Measurements from ENCODE around the gene CLDN9. TPM values are rescaled to one million over a fixed set of nuclear protein-coding genes. Genes with fewer than 3 reads are reported as not detected.
A peak's percentile ranks its signal among the peaks of the same experiment; 100 is the strongest.

Gene CLDN9
- total RNA-seq, 6 donors from 2014 or later = 0.57 to 5.9 (median 1.1) TPM

DNA sequence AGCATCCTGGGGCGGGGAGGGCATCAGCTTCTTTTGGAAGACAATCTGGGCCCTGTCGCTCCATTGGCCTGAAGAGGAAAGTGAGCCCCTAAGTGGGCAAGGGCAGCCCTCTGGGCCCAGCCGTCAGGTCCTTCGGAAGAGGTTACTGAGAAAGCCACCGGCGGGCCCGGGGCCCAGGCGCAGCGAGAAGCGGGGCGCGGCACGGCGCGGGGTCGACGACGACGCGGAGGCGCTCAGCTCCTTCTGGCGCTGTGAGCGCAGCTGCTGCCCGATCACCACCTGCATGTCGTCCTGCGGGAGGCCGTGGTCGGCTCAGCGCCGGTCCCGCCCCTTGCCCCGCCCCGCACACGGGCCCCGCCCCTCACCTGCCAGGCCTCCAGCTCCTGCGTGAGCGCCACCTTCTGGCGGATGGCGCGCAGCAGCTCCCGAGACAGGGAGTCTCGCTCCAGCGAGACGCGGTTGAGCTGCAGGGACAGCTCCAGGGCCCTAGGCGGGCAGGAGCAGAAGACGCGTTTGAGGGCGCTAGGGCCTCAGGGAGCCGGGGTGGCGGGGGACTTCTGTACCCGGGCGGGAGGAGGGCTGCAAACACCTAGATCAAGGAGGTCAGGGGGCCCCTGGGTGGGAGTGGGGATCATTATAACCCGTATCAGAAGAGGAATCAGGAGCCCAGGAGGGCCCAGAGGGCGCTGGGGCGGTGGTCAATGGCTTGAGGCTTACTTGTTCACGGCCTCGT, 15.4 kb downstream of the CLDN9 start:
- Histone ChIP-seq H3K27ac (peak overlapping the region in 1 of 4 donors; percentile 20), H3K27me3 (peaks cover 0 to 15% (median 9%) of the 10 kb centered on the region in 4 donors), H3K9me3 (no peaks in the 10 kb centered on the region), H3K4me3 (no peak overlapping the region), H3K4me1 (peaks cover 21 to 47% (median 37%) of the 10 kb centered on the region in 4 donors), H3K36me3 (peaks cover 3 to 22% (median 18%) of the 10 kb centered on the region in 4 donors)
- ATAC-seq (ENCODE audit: low FRiP score in 2 of 2) = peak; percentile 46 to 79
- 29 to 38% methylated on average over 15 to 32 of the region's 58 CpGs for WGBS, 2 donors
- DNase-seq = peak; percentile 90 to 97
- TF ChIP-seq POLR2AphosphoS5 (IDR thresholded peaks at IDR 0.05) (no peak), POLR2A (IDR thresholded peaks at IDR 0.05) (peak in 1 of 4 donors; percentile 40), EP300 (IDR thresholded peaks at IDR 0.05) (no peak)
- TF ChIP-seq, protein P1, sequence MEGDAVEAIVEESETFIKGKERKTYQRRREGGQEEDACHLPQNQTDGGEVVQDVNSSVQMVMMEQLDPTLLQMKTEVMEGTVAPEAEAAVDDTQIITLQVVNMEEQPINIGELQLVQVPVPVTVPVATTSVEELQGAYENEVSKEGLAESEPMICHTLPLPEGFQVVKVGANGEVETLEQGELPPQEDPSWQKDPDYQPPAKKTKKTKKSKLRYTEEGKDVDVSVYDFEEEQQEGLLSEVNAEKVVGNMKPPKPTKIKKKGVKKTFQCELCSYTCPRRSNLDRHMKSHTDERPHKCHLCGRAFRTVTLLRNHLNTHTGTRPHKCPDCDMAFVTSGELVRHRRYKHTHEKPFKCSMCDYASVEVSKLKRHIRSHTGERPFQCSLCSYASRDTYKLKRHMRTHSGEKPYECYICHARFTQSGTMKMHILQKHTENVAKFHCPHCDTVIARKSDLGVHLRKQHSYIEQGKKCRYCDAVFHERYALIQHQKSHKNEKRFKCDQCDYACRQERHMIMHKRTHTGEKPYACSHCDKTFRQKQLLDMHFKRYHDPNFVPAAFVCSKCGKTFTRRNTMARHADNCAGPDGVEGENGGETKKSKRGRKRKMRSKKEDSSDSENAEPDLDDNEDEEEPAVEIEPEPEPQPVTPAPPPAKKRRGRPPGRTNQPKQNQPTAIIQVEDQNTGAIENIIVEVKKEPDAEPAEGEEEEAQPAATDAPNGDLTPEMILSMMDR (IDR thresholded peaks at IDR 0.05) = peak; percentile 67 to 90 (median 78)

DNA sequence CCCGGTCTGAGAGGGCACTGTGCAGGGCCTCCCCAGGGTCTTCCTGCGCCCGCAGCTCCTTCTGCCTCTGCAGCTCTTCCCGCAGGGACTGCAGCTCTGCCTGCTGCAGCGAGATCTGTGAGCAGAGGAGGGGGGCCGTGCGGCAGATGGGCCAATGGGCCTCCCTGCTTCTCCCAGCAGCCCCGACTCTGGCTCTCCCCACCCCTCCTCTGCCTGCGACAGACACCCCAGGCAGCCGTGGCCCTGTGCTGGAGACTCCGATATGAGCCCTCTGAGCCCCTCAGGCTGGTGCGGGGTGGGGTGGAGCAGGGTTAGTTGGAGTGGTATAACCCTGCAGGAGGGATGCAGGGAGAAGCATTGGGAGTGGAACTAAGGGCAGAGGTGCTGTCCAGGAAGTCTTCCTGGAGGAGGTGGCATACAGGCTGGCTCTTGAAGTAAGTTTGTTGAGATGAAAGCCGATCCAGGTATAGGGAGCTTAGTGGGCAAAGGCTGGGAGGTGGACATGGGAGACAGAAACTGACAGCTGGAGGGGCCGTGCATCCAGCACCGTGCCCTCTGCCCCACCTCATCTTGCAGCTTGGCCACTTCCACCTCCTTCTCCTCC, 16.1 kb downstream of the CLDN9 start:
- Histone ChIP-seq H3K9me3 (no peaks in the 10 kb centered on the region), H3K36me3 (peaks cover 3 to 22% (median 18%) of the 10 kb centered on the region in 4 donors), H3K27ac (no peak overlapping the region), H3K4me1 (peaks cover 16 to 41% (median 31%) of the 10 kb centered on the region in 4 donors), H3K27me3 (peaks cover 0 to 15% (median 9%) of the 10 kb centered on the region in 4 donors), H3K4me3 (no peak overlapping the region)
- DNase-seq (no peak), ATAC-seq (ENCODE audit: low FRiP score in 2 of 2) (no peak)
- TF ChIP-seq, protein P1 (IDR thresholded peaks at IDR 0.05) = no peak
- TF ChIP-seq POLR2AphosphoS5 (IDR thresholded peaks at IDR 0.05) (no peak), POLR2A (IDR thresholded peaks at IDR 0.05) (no peak), EP300 (IDR thresholded peaks at IDR 0.05) (no peak)
- WGBS, 2 donors = 51 to 52% methylated on average over 5 to 15 of the region's 15 CpGs

DNA sequence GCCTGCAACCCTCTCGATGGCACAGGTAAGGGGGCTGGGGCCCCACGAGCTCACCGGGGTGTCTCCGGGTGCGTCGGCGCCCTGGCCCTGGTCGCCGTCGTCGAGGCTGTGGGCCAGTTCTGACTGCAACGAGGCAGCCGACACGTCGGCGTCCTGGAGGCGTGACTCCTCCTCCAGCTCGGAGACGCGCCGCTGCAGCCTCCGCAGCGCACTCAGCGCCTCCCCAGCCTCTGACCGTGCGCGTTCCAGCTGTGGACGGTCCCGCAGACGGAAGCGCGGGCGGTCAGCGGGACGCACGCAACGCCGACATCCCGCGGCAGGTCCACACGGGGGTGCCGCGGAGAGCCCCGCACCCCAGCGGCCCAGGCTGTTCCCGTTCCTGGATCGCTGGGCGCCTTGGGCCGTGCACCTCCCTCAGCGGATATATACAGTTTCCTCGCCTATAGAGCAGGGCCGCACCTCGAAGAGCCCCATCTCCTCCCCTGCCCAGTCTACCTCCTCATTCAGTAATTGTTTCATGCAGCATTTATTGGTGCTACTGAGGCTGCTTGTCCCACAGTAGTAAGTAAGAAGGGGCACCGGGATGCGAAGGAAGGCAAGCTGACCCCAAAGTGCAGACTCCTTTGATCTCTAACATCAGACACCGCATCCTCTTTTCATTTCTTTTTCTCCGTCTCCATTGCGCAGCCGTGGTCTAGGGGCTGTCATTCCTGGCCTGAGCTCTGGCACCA, 16.9 kb downstream of the CLDN9 start:
- Histone ChIP-seq H3K36me3 (peaks cover 3 to 22% (median 18%) of the 10 kb centered on the region in 4 donors), H3K27ac (no peak overlapping the region), H3K4me1 (peaks cover 16 to 36% (median 26%) of the 10 kb centered on the region in 4 donors), H3K27me3 (peaks cover 0 to 15% (median 9%) of the 10 kb centered on the region in 4 donors), H3K9me3 (no peaks in the 10 kb centered on the region), H3K4me3 (peak overlapping the region in 2 of 4 donors; percentile 6 to 22)
- DNase-seq (peak in 1 of 2 donors; percentile 88), ATAC-seq (ENCODE audit: low FRiP score in 2 of 2) (peak in 1 of 2 donors; percentile 48)
- WGBS, 2 donors = 23 to 28% methylated on average over 17 to 46 of the region's 59 CpGs
- TF ChIP-seq EP300 (IDR thresholded peaks at IDR 0.05) (no peak), POLR2AphosphoS5 (IDR thresholded peaks at IDR 0.05) (no peak), POLR2A (IDR thresholded peaks at IDR 0.05) (no peak)

DNA sequence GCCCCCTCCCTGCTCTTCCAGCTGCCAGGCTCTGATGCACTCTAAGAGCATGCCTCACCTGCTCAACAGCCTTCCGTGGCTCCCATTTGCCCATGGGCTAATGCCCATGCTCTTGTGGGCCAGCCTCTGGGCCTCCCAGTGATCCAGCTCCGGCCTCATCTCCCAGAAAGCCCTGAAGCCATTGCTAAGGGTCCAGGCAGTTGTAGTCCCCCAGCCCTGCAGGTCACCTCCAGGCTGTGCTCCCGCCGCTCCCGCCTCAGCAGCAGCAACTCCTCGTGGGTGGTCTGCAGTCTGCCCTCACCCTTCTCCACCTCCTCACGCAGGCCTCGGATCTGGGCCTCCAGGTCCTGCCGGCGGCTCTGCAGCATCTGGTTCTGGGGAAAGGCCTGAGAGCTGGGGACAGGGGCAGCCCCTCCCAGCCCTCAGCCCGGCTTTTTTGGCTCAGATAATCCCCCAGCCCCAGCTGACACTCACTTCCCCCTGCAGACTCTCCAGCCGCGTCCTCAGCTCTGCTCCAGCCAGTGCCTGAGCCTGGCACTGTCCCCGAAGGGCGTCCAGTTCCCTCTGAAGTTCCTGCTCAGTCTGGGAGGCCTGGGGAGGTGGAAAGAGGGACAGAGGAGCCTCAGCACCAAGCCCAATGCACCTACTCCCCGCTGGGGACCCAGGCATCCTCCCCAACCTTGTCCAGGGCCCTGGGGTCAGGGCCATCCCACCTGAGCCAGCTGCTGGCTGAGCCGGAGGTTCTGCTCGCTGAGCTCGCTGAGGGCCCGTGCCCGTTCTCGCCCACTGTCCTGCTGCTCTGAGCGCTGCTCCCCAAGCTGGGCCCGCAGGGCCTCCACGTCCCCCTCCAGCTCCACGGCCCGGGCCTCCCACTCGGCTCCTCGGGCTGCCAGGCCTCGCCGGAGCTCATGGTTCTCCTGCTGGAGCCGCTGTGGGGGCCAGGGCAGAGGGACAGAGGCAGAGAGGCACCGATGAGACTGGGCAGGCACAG, 17.8 kb downstream of the CLDN9 start:
- no peak overlapping the region for H3K4me3 ChIP-seq
- TF ChIP-seq POLR2A (IDR thresholded peaks at IDR 0.05) (no peak), POLR2AphosphoS5 (IDR thresholded peaks at IDR 0.05) (no peak), EP300 (IDR thresholded peaks at IDR 0.05) (no peak)
- TF ChIP-seq, protein P1 (IDR thresholded peaks at IDR 0.05) = no peak
- H3K4me1 ChIP-seq = peaks cover 10 to 32% (median 24%) of the 10 kb centered on the region in 4 donors
- peak in 1 of 2 donors; percentile 81 for DNase-seq
- WGBS, 2 donors = 78 to 83% methylated on average over 23 to 33 of the region's 33 CpGs
- no peak overlapping the region for H3K27ac ChIP-seq
- ATAC-seq (ENCODE audit: low FRiP score in 2 of 2) = no peak
- H3K36me3 ChIP-seq = peaks cover 3 to 22% (median 18%) of the 10 kb centered on the region in 4 donors
- H3K27me3 ChIP-seq = peaks cover 0 to 17% (median 14%) of the 10 kb centered on the region in 4 donors
- no peaks in the 10 kb centered on the region for H3K9me3 ChIP-seq

Data from upper lobe of left lung (tissue), 6 donors.